ENCODE measurements around the gene SLC45A1.
"Not testable (repeated sequence)": the region's sequence is repeated elsewhere in the genome, so short reads cannot be mapped to it uniquely, and the experiment has no call there.

Gene SLC45A1

DNA sequence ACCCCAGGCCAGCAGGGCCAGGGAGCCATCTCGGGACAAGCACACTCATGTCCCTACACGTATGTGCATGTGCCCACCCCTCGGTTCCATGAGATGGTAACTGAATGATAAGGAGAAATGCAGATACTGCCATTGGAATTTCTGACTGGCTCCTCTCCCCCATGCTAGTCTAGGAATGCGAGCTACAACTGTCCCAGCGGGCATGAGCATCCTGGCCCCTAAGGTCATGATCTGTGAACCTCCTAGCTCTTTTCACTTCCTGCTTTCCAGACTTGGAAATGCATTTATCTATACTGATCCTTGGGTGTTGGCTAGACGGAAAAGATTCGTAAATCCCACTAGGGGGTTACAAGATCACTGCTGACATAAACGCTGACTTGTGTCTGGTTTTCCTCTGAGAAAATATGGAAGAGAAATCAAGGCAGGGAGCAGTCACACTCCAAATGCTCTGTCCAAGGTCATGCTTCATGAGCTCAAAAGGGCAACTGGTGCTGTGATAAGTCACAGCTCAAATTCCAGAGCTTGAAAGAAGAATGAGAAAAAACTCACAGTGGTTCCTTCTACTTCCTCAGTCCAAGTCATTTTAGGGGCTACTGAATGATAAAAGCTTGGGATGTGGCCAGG, 49.8 kb downstream of the SLC45A1 start:
- no peak for DNase-seq (ENCODE audit: low read depth in 2 of 2, low spot score in 1 of 2)

DNA sequence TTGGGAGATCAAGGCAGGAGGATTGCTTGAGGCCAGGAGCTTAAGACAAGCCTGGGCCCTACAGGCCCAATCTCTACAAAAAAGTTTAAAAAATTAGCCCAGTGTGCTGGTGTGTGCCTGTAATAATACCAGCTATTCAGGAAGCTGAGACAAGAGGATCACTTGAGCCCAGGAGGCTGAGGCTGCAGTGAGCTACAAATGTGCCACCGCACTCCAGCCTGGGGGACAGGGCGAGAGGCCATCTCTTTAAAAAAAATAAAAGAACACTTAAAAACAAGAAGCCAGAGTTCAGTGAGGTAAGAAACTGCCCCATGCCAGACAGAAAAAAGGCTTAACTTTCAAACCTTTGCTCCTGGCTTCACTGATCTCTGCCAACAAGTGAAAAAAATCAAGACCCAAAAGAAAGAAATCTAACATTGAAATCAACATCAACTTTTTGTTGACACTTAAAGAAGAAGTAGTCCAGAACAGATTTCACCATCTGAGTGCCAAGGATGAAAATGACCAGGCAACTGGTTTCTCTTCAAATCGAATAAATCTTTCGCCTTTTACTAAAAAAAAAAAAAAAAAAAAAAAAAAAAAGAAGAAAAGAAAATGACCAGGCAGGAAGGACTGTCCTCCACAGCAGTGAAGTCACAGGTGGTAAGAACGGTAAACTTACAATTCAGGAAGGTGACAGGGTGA, 51.2 kb downstream of the SLC45A1 start:
- DNase-seq (ENCODE audit: low read depth in 2 of 2, low spot score in 1 of 2): no peak

DNA sequence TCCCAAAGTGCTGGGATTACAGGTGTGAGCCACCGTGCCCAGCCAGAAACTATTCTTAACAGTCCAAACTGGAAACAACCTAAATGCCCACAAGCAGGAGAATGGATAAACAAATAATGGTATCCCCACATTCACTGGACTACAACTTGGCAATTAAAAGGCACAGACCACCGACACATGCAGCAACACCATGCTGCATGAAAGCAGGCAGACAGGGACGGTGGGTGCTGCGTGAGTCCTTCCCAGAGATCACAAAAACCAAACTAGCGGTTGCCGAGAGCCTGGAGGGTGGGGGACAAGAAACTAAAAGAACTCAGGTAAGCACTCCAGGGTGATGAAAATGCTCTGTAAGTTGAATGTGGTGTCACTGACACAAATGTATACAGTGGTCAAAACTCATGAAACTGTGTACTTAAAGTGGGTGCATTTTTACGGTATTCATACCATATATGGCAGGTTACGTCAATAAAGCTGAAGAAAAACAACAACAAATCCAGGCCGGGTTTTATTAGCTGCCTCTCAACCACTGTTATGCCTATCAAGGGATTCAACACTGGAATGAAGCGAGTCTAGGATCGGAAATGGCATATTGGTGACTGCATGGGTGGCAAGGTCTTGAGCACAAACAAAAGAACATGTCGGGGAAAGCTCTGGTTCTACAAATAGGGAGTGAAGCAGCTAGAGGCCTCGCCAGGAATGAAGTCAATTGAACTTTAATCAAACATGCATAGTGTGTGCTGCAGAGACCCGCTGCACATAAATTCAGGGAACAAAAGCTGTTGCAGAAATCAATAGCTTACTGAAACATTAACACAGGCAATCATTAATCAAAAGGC, 52.4 kb downstream of the SLC45A1 start:
- no peak for DNase-seq (ENCODE audit: low read depth in 2 of 2, low spot score in 1 of 2)

DNA sequence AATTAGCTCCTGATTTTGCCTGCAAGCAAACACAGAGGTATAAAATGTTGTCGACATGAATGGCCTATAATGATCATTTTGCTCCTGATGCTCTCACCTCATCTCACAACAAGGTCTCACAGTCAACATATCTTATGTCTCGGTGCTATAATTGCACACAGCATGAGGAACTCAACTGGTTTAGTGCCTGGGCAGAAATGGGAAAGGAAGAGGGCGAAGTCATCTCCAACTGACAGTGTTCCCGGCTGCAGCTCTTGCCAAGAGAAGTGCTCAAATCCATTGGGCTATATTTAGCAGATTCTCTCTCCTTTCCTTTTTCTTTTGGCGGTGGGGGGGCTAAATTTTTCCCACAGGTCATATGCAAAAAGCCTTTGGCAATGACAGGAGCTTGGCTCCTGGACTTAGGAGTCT, 53.0 kb downstream of the SLC45A1 start:
- no peak for DNase-seq (ENCODE audit: low read depth in 2 of 2, low spot score in 1 of 2)

DNA sequence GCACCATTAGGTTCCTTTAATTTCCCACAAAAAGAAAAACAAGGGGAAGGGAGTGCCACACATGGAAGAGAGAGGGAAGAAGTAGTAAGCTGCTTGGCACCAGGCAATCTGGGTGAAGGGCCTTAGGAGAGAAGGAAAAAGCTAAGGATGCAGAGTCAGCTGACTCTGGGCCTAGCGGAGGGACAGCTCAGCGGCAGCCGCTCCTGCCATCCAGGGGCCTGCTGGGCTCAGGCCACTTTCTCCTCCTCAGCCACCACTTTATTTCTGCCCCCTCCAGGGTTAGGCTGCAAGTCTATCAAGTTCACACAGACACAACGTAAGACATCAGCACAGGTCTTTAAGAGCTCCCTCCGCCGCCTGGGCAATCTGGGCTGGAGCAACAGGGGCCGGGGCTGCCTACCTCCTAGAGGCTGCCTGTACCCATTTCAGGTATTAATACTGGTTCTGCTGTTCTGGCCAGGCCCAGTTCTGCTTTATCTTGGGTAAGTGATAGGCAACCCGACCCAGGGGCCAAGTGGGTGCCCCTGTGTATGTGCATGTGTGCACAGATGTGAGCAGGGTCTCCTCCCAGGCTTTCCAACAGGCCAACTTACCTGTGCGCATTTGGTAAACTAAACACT, 53.6 kb downstream of the SLC45A1 start:
- DNase-seq (ENCODE audit: low read depth in 2 of 2, low spot score in 1 of 2): no peak

DNA sequence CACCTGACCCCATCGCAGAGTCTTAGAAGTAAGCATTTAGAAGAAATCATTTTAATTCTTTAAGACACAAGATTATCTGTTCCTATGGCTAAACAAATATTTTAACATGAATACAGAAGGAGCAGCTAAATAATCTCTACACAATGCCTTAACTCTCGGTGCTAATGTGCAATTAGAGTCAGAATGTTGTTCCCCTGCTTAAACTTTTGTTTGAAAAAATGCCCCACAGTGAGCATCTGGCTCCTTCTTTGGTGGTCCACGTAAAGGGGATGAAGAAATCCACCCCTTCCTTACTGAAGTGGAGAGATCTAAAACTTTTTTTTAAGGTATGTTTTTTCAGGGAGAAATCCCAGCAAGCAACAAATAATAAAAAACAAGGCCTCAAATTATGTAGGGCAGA, 55.2 kb downstream of the SLC45A1 start:
- no peak for DNase-seq (ENCODE audit: low read depth in 2 of 2, low spot score in 1 of 2)

DNA sequence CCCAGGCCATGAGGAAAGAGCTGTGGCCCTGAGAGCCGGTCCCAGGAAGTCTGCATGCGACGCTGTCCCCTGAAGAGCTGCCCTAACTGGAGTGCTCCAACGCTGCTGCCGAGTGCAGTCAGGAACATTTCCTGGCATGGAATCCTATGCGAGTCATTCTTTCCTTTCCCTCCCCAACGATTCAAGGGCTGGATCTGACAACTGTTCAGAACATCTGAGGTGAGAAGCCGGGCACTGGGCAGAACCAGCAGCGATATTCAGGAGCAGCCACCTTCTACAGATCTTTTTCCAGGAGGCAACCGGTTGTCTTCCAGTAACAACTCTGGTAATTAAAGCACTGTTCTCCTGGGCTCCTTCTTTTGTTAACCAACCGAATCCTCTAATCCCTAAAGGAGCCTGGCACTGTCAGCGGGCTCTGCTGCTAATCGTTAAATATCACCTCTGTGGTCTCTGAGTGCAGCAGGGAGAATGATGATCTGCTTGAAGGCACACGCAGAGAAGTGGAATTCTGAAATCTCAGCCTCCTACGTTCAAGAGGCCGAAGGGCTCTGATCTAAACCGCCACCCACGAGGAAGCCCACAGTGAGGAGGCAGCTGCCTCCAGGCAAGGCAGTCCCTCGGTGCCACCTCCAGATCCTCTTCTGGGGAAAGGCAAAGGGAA, 55.8 kb downstream of the SLC45A1 start:
- no peak for DNase-seq (ENCODE audit: low read depth in 2 of 2, low spot score in 1 of 2)

DNA sequence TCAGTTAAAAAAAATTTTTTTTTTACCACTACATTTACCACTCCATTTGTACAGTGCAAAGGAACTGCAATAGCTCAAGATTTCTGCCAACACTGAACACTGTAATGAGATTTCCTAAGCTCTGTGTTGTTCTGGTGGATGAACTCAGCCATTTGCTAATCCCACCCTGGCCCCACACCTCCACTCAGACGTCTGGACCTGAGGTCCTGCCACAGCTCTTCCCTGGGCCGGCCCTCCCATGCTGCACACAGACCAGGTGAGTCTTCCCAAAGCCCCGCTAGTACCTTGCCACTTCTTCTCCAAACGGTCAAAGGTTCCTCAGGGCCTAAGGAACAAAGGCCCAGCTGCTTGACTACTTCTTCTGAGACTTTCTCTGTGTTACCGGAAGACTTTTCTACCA, 56.4 kb downstream of the SLC45A1 start:
- no peak for DNase-seq (ENCODE audit: low read depth in 2 of 2, low spot score in 1 of 2)

DNA sequence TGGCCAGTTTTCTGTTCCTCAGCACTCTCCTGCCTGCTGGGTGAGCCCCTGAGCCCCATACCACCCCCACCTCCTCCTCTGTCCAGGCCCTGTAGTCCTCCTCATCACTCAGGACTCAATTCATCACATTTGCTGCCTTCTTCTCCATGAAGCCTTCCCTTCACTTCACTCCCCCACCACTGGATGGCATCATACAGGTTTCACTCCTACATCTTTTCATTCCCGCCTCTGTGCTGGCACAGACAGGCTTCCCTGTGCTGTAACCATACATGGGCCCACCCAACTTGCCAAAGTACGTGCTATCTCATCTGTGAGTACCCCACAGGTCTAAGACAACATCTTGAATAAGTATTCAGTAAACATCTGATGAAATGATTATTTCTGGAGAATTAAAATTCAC, 56.9 kb downstream of the SLC45A1 start:
- no peak for DNase-seq (ENCODE audit: low read depth in 2 of 2, low spot score in 1 of 2)

DNA sequence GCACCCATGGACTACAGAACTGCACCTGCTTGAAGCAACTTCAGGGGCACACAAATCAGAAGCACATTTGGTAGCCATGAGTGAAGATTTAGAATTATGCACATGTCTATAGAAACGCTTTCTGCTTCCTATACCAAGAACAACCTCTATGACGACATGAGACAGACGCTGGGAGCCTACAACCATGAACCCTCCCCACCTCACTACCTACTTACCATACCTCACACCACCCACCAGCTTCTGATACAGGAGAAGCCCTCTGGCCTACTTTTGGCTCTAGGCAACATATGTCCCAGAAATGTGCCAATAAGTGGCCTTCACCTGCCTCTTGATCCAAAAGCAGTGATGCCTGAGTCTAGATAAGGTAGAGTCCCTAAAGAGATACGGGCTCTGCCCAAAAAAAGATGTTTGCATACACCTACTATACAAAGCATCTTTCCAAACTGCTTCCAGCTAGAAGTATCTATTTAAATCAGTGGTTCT, 58.5 kb downstream of the SLC45A1 start:
- DNase-seq (ENCODE audit: low read depth in 2 of 2, low spot score in 1 of 2): no peak

DNA sequence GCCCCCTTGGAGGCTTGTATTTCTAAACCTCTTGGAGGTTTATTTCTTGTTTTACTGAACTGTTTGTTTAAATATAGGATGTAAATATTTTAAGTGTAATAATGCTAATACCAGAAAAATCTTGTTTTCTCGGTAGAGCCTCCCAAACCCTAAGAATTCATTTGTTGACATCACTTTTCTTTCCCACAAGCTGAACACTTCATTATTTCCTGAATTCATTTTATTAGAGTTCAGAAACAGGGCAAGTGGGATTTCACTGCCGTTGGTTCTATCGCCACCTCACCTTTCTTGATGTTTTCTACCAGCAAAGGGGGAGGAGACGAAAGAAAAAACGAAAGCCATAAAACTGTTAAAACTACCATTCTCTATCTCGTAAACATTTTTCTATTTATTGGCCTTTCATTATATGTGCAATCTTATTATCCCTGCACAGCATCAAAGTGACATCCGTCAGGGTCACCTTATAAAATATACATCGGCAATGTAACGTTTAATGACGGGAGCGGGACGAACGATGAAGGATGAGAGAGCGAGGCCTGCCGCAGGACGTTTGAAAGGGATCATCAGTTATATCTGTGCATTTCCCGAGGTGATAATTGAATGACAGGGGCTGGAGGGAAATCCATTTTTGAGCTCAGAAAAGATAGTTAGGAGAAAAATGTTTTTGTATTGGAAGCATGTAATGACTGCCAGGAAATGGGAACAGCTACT, 59.5 kb downstream of the SLC45A1 start:
- no peak for DNase-seq (ENCODE audit: low read depth in 2 of 2, low spot score in 1 of 2)

DNA sequence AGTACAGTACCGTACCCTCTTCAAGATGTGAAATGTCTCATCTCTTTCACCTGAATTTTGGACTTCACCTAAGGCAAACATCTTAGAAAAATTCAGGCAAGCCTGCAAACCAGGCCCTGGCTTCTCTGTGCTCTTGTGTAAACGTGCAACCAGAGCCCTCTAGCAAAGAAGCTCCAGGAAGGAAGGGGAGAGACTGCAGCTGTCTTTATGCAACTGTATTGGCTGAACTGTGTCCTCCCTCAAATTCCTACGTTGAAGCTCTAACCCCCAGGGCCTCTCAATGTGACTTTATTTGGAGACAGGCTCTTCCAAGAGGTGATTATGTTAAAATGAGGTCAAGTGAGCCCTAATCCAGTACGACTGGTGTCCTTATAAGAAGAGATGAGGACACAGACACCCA, 60.3 kb downstream of the SLC45A1 start:
- DNase-seq (ENCODE audit: low read depth in 2 of 2, low spot score in 1 of 2): no peak

DNA sequence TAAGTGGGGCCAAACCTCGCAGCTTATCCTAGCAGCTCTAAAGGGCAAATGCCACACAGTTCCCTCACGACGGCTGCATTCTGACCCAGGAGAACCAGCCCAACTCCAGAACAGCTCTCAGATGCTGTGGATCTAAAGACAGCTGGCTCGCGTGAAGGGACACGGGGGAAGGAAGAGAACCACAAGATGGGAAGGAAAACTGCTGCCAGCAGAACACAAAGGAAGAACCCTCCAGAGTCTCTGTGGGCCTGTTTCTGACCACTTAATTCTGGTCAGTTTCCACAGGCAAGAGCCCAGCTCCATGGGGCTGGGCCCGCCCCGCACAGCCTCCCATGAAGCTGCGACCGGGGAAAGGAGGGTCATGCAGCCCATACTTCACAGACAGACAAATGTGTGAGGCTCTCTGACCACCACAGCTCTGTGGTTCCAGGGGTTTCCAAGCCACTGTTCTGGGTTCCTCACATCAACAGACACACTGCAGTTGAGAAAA, 61.1 kb downstream of the SLC45A1 start:
- no peak for DNase-seq (ENCODE audit: low read depth in 2 of 2, low spot score in 1 of 2)

DNA sequence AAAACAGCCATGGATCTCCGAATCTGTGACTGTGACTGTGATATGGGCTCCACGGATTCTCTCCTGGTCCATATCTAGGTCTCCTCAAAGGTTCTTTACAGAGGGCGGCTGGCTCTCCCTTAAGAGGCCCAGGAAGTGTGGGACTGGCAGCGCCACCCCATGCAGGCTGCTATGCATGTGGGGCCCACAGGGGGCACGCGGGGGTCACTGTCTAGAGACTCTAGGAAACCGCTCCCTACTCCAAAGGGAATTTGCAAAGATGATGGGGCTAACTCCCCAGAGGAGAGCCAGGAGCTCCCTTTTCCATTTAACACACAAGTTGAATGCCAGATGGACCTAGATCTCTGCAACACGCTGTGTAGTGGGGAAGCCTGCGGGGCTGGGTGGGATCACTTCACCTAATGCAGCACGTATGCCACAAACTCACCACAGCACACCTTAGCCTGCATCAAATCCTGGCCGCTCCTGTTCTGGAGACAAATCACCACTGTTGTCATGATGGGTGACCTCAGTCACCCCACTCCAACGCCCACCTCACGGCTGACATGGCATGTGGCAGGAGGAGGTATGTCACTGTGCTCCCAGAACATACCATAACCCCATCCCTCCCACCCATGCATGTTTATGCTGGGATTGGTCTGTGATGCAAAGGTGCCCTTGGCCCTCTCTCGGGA, 61.7 kb downstream of the SLC45A1 start:
- DNase-seq (ENCODE audit: low read depth in 2 of 2, low spot score in 1 of 2): no peak

DNA sequence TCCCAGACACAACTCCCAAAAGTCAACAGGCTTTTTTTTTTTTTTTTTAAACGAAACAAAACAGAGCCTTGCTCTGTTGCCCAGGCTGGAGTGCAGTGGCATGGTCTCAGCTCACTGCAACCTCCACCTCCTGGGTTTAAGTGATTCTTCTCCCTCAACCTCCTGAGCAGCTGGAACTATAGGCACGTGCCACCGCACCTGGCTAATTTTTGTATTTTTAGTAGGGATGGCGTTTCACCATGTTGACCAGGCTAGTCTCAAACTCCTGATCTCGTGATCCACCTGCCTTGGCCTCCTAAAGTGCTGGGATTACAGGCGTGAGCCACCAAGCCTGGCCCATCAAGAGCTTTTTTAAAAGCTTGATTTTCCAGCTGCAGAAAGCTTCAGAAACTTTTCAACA, 62.4 kb downstream of the SLC45A1 start:
- not testable (repeated sequence) for DNase-seq (ENCODE audit: low read depth in 2 of 2, low spot score in 1 of 2)

DNA sequence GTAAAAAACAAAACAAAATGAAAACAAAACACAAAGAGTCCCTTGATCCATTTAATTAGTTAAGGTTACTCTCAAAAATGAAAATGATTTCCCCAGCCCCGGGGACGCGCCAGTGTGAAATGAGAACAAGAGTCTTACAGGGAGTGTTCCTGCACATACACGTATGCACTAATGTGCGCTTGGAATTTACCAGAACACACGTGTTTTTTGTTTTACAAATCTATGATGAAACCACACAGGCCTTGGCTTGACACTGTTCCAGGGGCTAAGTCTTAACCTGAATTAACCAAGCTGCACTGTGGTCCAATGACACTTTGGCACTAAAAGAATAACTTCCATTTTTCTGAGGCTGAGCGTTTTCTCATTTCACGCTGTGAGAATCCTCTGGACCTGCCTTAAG, 63.7 kb downstream of the SLC45A1 start:
- no peak for DNase-seq (ENCODE audit: low read depth in 2 of 2, low spot score in 1 of 2)

DNA sequence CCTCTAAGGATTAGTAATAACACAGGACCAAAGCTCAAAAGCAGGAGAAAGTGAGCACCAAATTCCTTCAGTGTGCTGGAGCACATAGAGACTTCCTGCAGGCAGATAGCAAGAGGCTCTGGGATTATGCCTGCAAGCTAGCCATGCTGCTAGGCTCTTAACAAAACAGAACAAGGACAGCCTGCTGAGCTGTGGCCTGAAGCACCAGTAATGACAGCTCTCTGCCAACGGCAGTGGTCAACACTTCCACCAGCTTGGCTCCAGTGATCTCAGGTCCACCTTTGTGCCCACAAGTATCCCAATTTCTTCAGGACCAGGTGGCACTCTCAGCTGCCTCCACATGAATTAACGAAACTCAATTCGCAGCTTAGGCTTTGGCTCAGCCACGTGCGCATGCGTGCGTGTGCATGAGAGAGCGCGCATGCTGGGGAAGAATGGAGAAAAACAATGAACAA, 64.2 kb downstream of the SLC45A1 start:
- DNase-seq (ENCODE audit: low read depth in 2 of 2, low spot score in 1 of 2): no peak

DNA sequence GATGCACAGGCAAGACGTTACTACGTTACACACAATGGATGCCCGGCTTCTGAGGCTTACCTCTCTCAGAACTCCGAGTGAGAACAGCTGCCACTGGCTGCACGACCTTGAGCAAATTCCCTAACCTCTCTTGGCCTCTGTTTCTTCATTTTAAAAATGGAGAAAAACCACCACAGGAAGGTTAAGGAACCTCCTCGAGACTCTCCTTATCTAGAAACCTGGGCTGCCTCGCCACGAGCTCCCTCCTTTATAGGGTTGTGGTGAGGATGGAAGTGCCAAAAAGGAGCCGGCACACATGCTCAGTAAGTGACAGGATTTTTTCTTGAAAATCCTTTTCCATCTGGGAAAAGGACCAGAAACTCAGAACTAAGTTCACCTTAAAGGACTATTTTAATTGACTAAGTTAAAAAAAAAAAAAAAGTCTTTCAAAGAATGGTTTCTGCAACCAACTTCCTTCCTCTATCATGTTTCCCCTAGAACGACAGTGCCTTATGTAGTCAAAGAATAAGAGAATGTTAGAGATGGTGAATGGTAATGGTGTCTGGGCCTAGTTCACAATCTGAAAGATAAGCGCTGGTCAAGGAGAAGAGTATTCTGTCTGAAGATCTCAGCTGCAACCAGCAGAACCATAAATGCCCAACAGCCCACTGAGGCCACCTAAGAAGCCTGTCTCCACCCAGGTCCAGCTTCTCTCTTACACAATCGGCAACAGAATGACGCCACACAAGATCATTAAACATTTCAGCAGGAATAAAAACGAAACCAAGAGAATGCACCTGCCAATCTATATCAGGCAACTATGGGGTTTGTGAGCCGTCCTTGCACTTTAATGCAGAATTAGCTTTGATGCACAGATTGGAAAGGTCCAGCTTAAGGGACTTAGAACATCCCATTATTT, 64.9 kb downstream of the SLC45A1 start:
- DNase-seq (ENCODE audit: low read depth in 2 of 2, low spot score in 1 of 2): no peak

DNA sequence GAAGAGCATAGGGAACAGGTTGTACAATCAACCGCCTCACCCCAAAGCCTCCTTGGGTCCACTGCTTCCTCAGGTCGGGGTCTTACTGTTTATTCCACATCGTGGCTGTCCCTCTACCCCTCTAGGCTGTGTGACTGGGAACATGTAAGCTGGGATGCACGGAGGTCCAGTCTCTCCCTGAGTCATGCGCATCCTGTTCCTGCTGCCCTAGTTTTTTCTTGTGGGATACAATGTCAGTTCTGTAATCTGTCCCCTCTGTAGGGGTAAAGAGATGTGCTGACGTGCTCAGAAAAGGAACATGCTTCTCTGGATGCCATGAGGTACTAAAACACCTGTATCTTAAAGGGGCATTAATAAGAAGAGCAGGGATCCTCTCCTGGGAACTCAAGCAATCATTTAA, 66.2 kb downstream of the SLC45A1 start:
- no peak for DNase-seq (ENCODE audit: low read depth in 2 of 2, low spot score in 1 of 2)

Measured in stimulated activated CD8-positive, alpha-beta memory T cell treated with anti-CD3 and anti-CD28 coated beads, Interleukin-4, amount 100 ng/mL, for 4 hours (primary cell).